Thyroid gland (tissue), 4 donors: ENCODE data around the gene FIBCD1.

Source experiments
- CTCF ChIP-seq, 6 experiments: fragments of 200-600 bp in 3 of 6; fragments of 450-650 bp in 3 of 6; sonication (generic) in 3 of 6; IDR thresholded peaks; one replicate each; pipeline ENCODE4 v1.5.1; 2016 to 2019; ENCODE audit warnings: antibody characterized with exemption in 6 of 6, mild to moderate bottlenecking in 2 of 6, inconsistent platforms in 1 of 6, moderate library complexity in 1 of 6
- POLR2A ChIP-seq, 2 donors: fragments of 450-650 bp; IDR thresholded peaks; one replicate each; pipeline ENCODE4 v1.6.1; 2017; ENCODE audit warnings: antibody characterized with exemption in 2 of 2, mild to moderate bottlenecking in 2 of 2, moderate library complexity in 1 of 2

- TF ChIP-seq POLR2A (IDR thresholded peaks at IDR 0.05) = no peak
- no peak for TF ChIP-seq CTCF (IDR thresholded peaks at IDR 0.05)
These were observed 16.0 kb downstream of the FIBCD1 start for GRCh38 chr9:130922893-130923610.
